GM19023 (cell line): Measurements from ENCODE around the gene TMEM86B.

Source experiments
- ATAC-seq: cut with Tn5 transposase; IDR thresholded peaks from one replicate; pipeline ENCODE4 v1.9.1; 2021; ENCODE audit warnings: mild to moderate bottlenecking, moderate library complexity; ENCODE audit not compliant: unreplicated experiment

TMEM86B gene

GRCh38 chr19:55228403-55229031 lies at the start of gene TMEM86B:
TSS of gene TMEM86B (minus strand) at chr19:55228763. CDS start at chr19:55228741, 22 bp downstream.
- no peak for ATAC-seq

GRCh38 chr19:55277494-55277893 lies 48.9 kb upstream of the TMEM86B start:
- ATAC-seq: no peak

GRCh38 chr19:55276720-55277430 lies 48.3 kb upstream of the TMEM86B start:
- no peak for ATAC-seq

GRCh38 chr19:55275851-55276719 lies 47.5 kb upstream of the TMEM86B start:
- no peak for ATAC-seq

GRCh38 chr19:55273978-55274707 lies 45.6 kb upstream of the TMEM86B start:
- ATAC-seq: no peak

- no peak for ATAC-seq
Observed at GRCh38 chr19:55272142-55272541, 43.6 kb upstream of the TMEM86B start.

GRCh38 chr19:55270172-55270942 lies 41.8 kb upstream of the TMEM86B start:
- no peak for ATAC-seq

- no peak for ATAC-seq
Observed at GRCh38 chr19:55269299-55269698, 40.7 kb upstream of the TMEM86B start.

- no peak for ATAC-seq
Observed at GRCh38 chr19:55266840-55267239, 38.3 kb upstream of the TMEM86B start.

GRCh38 chr19:55266404-55266803 lies 37.8 kb upstream of the TMEM86B start:
- ATAC-seq: no peak

GRCh38 chr19:55265723-55266386 lies 37.3 kb upstream of the TMEM86B start:
- ATAC-seq: no peak

GRCh38 chr19:55265173-55265572 lies 36.6 kb upstream of the TMEM86B start:
- ATAC-seq: no peak

- no peak for ATAC-seq
Observed at GRCh38 chr19:55264531-55264930, 36.0 kb upstream of the TMEM86B start.

GRCh38 chr19:55262359-55262758 lies 33.8 kb upstream of the TMEM86B start:
- ATAC-seq: no peak

GRCh38 chr19:55261671-55262126 lies 33.1 kb upstream of the TMEM86B start:
- no peak for ATAC-seq

GRCh38 chr19:55259540-55260210 lies 31.1 kb upstream of the TMEM86B start:
- no peak for ATAC-seq

- ATAC-seq: peak; percentile 70
Observed at GRCh38 chr19:55258828-55259539, 30.4 kb upstream of the TMEM86B start, which contains the start of gene PPP6R1. TSS of gene PPP6R1 (minus strand) at chr19:55259017. CDS start at chr19:55247103, 11,914 bp downstream.

- peak; percentile 14 for ATAC-seq
Observed at GRCh38 chr19:55258476-55258827, 29.9 kb upstream of the TMEM86B start.
